K562 (cell line): ENCODE measurements around the gene SLC15A3. TPM values are rescaled to one million over a fixed set of nuclear protein-coding genes. Genes with fewer than 3 reads are reported as not detected.

Source experiments
- ATAC-seq: fragments of 200-7000 bp; cut with Tn5 transposase; 3 replicates; pipeline ENCODE4 v1.9.1; 2020; ENCODE audit warnings: moderate library complexity
- BruUV-seq: library from RNA; stranded (reverse); fragments of 400-500 nt; replicated peaks from 2 replicates; lab custom pipeline; 2021; lab: Mats Ljungman, UMichigan
- CTCF ChIA-PET: fragments of 300-600 bp; formaldehyde crosslinking; extraction: SDS; loops from one replicate; lab custom pipeline; 2021; ENCODE audit warnings: low intra/inter-chr PET ratio; lab: Yijun Ruan, JAX
- POLR2A ChIA-PET: fragments of 300-600, 350-650 bp; sonication (Branson Sonifier 250); formaldehyde crosslinking; extraction: SDS; loops from one replicate; lab custom pipeline; 2021; ENCODE audit warnings: antibody characterized with exemption, inconsistent platforms; lab: Yijun Ruan, JAX
- DNase-seq, 4 experiments: peaks; one replicate each; pipeline versions ENCODE4 v3.0.0 to v3.0.0-alpha.2; 2011 to 2018; ENCODE audit warnings: low spot score in 3 of 4, mixed read lengths in 3 of 4; ENCODE audit errors: extremely low read depth in 1 of 4
- FAIRE-seq: peaks from 2 replicates; lab custom pipeline; 2011; peaks lifted over from hg19 to GRCh38; lab: Jason Lieb, UNC
- H2AFZ ChIP-seq: 2 replicates; pipeline ENCODE4 v1.6.0; 2011; ENCODE audit warnings: low read depth, low read length, control low read depth, inconsistent platforms
- H3K27ac ChIP-seq: fragments of 200-600 bp; 3 replicates; pipeline ENCODE4 v1.8.0; 2011; ENCODE audit warnings: low read depth, mild to moderate bottlenecking, control low read depth, inconsistent platforms, low read length, moderate library complexity, mixed read lengths; ENCODE audit errors: extremely low read depth
- H3K27me3 ChIP-seq, 2 experiments: fragments of 300-600 bp in 1 of 2; 2 replicates in 1 of 2; 3 replicates in 1 of 2; pipeline versions ENCODE4 v1.6.0 to v1.8.0; 2011; ENCODE audit warnings: inconsistent platforms in 2 of 2, low read length in 2 of 2, mild to moderate bottlenecking in 1 of 2, mixed read lengths in 1 of 2, moderate library complexity in 1 of 2; ENCODE audit not compliant: control insufficient read depth in 2 of 2, insufficient read depth in 2 of 2
- H3K36me3 ChIP-seq: fragments of 300-600 bp; 3 replicates; pipeline ENCODE4 v1.8.0; 2011; ENCODE audit warnings: mild to moderate bottlenecking, low read length, inconsistent platforms; ENCODE audit not compliant: control insufficient read depth, insufficient read depth
- H3K4me1 ChIP-seq, 2 experiments: fragments of 200-600 bp in 1 of 2; replicated peaks in 1 of 2; 2 replicates in 1 of 2; 3 replicates in 1 of 2; pipeline versions ENCODE4 v1.5.1 to v1.8.0; 2011; ENCODE audit warnings: inconsistent platforms in 2 of 2, low read length in 2 of 2, mild to moderate bottlenecking in 1 of 2, mixed read lengths in 1 of 2, moderate library complexity in 1 of 2; ENCODE audit not compliant: control insufficient read depth in 2 of 2, insufficient read depth in 2 of 2
- H3K4me2 ChIP-seq: 2 replicates; pipeline ENCODE4 v1.6.1; 2011; ENCODE audit warnings: low read length, control low read depth, inconsistent platforms, mixed read lengths; ENCODE audit not compliant: insufficient read depth
- H3K4me3 ChIP-seq: fragments of 200-600 bp; sonication (generic), shearing (Covaris generic); 2 replicates; pipeline ENCODE4 v1.5.1; 2016; ENCODE audit warnings: control low read depth, inconsistent platforms
- H3K79me2 ChIP-seq: fragments of 200-600 bp; 3 replicates; pipeline ENCODE4 v1.8.0; 2011; ENCODE audit warnings: low read length, inconsistent platforms; ENCODE audit not compliant: control insufficient read depth, insufficient read depth
- H3K9ac ChIP-seq, 2 experiments: 2 replicates each; pipeline versions ENCODE4 v1.6.0 to v1.6.1; 2011; ENCODE audit warnings: low read depth in 2 of 2, low read length in 2 of 2, control low read depth in 1 of 2, inconsistent platforms in 1 of 2, mild to moderate bottlenecking in 1 of 2, mixed read lengths in 1 of 2; ENCODE audit not compliant: insufficient read depth in 1 of 2
- H3K9me1 ChIP-seq: one replicate; pipeline ENCODE4 v1.6.0; 2011; ENCODE audit warnings: inconsistent platforms, mild to moderate bottlenecking, low read length, moderate library complexity; ENCODE audit not compliant: control insufficient read depth, insufficient read depth
- H3K9me3 ChIP-seq: replicated peaks from 2 replicates; pipeline ENCODE4 v1.5.1; 2011; ENCODE audit warnings: low read depth, low read length, inconsistent platforms; ENCODE audit not compliant: control insufficient read depth, insufficient read depth
- H4K20me1 ChIP-seq: replicated peaks from 2 replicates; pipeline ENCODE4 v1.6.1; 2011; ENCODE audit warnings: low read length, inconsistent platforms, mixed read lengths; ENCODE audit not compliant: control insufficient read depth, insufficient read depth
- POLR2G ChIP-seq: fragments of 200-400 bp; formaldehyde crosslinking; IDR thresholded peaks from 2 replicates; pipeline ENCODE4 v1.6.1; 2017; ENCODE audit warnings: low read depth, mild to moderate bottlenecking, antibody characterized with exemption, low read length, moderate library complexity
- THAP12 ChIP-seq: fragments of 250-450 bp; sonication (Bioruptor Pico); IDR thresholded peaks from 2 replicates; pipeline ENCODE4 v1.9.0; 2021; ENCODE audit warnings: mild to moderate bottlenecking, inconsistent platforms
- WGBS: fragments of 100-300 bp; shearing (Covaris generic); methylation state at CpG from one replicate; pipeline ENCODE4 v1.1.6; 2016; ENCODE audit warnings: low coverage, mixed read lengths; ENCODE audit not compliant: insufficient coverage; ENCODE audit errors: missing lambda C conversion rate; 5-methylcytosine and 5-hydroxymethylcytosine counted together
- in situ Hi-C: fragments of 300-500 bp; cut with MboI; formaldehyde crosslinking; loops from 4 replicates; pipeline ENCODE4 v1.15.0; 2018; ENCODE audit warnings: inconsistent platforms, mixed read lengths
- intact Hi-C: fragments of 100-400 bp; cut with micrococcal nuclease; formaldehyde crosslinking; loops from 2 replicates; pipeline ENCODE4 v1.14.2; 2022
- polyA plus RNA-seq, 8 experiments: library from polyadenylated mRNA; depleted of rRNA in 4 of 8; stranded (reverse) in 5 of 8; unstranded in 3 of 8; fragments of >200 nt; fragmentation: Nextera tagmentation in 2 of 8; fragmentation: Illumina TruSeq in 1 of 8; extraction: Ambion mirVana in 2 of 8; extraction: Trizol in 1 of 8; gene quantifications; 2 replicates each; pipeline versions ENCODE4 v1.2.1 to v1.2.3, GENCODE V29; 2011 to 2014; ENCODE audit warnings: inconsistent platforms in 1 of 8, missing spikeins in 1 of 8
- total RNA-seq, 7 experiments: library from RNA; depleted of rRNA in 6 of 7; stranded (reverse); fragments of >200 nt in 6 of 7; fragmentation: Illumina TruSeq in 2 of 7; extraction: Trizol in 2 of 7; gene quantifications; 2 replicates each; pipeline versions ENCODE4 v1.2.1 to v1.2.3, GENCODE V29; 2011 to 2021; ENCODE audit warnings: low replicate concordance in 1 of 7
- TF ChIP-seq, protein P1 (sequence below): fragments of 450-650 bp; IDR thresholded peaks from 2 replicates; pipeline ENCODE4 v1.7.0; 2016; ENCODE audit warnings: borderline replicate concordance
- TF ChIP-seq, protein P2 (sequence below): fragments of 250-450 bp; sonication (Bioruptor Pico); IDR thresholded peaks from 2 replicates; pipeline ENCODE4 v1.4.0; 2020

The SLC15A3 gene
- total and polyA plus RNA-seq, 9 of the 15 experiments (the other 6 are each of a cell fraction or from before 2014, with no cell fraction given): 0.07 to 0.27 TPM; not detected in 7

- H3K9me1 ChIP-seq: no peaks in the 10 kb centered on the region
- no peak overlapping the region for H3K27ac ChIP-seq
- no peaks in the 10 kb centered on the region for H3K9me3 ChIP-seq
- in situ Hi-C loops (no loop called here), intact Hi-C loops (no loop called here)
- ChIA-PET POLR2A (interaction anchor here (1.5 kb wide), 1 partner anchor 8 kb away, joined by 5 read pairs; the partner anchor contains the start of gene TMEM109), CTCF (no interaction called here)
- H4K20me1 ChIP-seq: peaks cover 5% of the 10 kb centered on the region; the same call in 1 of the 2 replicates
- H3K79me2 ChIP-seq: peaks cover 23% of the 10 kb centered on the region; the same call in 2 of the 3 replicates
- H3K36me3 ChIP-seq: peaks cover 48% of the 10 kb centered on the region
- H3K4me2 ChIP-seq: no peak overlapping the region
- no peak for ATAC-seq
- no peak overlapping the region for H3K4me3 ChIP-seq
- H3K4me1 ChIP-seq: peaks cover 7 to 22% of the 10 kb centered on the region in 2 experiments; a peak in 4 of 5 replicates
- no peak overlapping the region for H2AFZ ChIP-seq
- no peak overlapping the region for H3K9ac ChIP-seq
- TF ChIP-seq THAP12 (CRISPR knock-in tag): no peak
- TF ChIP-seq, protein P1, sequence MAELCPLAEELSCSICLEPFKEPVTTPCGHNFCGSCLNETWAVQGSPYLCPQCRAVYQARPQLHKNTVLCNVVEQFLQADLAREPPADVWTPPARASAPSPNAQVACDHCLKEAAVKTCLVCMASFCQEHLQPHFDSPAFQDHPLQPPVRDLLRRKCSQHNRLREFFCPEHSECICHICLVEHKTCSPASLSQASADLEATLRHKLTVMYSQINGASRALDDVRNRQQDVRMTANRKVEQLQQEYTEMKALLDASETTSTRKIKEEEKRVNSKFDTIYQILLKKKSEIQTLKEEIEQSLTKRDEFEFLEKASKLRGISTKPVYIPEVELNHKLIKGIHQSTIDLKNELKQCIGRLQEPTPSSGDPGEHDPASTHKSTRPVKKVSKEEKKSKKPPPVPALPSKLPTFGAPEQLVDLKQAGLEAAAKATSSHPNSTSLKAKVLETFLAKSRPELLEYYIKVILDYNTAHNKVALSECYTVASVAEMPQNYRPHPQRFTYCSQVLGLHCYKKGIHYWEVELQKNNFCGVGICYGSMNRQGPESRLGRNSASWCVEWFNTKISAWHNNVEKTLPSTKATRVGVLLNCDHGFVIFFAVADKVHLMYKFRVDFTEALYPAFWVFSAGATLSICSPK: no peak
- TF ChIP-seq, protein P2, sequence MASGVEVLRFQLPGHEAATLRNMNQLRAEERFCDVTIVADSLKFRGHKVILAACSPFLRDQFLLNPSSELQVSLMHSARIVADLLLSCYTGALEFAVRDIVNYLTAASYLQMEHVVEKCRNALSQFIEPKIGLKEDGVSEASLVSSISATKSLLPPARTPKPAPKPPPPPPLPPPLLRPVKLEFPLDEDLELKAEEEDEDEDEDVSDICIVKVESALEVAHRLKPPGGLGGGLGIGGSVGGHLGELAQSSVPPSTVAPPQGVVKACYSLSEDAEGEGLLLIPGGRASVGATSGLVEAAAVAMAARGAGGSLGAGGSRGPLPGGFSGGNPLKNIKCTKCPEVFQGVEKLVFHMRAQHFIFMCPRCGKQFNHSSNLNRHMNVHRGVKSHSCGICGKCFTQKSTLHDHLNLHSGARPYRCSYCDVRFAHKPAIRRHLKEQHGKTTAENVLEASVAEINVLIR (CRISPR knock-in tag): no peak
- 0 out of 2 replicates have a peak, but pooled peaks have one; percentile 27 for TF ChIP-seq POLR2G
- FAIRE-seq: no peak
- no peak for DNase-seq
- peaks cover 22 to 25% of the 10 kb centered on the region in 2 experiments for H3K27me3 ChIP-seq
- 85% methylated on average over 20 of the region's 23 CpGs for WGBS
- no TSS peak for BruUV-seq
Observed at GRCh38 chr11:60921777-60922335, 30.1 kb downstream of the SLC15A3 start.
